ENCODE data around the gene RAB8B. TPM values are rescaled to one million over a fixed set of nuclear protein-coding genes. Genes with fewer than 3 reads are reported as not detected.

Gene RAB8B
- total RNA-seq, 2 donors from 2014 or later, result 55.2 to 64.1 TPM

DNA sequence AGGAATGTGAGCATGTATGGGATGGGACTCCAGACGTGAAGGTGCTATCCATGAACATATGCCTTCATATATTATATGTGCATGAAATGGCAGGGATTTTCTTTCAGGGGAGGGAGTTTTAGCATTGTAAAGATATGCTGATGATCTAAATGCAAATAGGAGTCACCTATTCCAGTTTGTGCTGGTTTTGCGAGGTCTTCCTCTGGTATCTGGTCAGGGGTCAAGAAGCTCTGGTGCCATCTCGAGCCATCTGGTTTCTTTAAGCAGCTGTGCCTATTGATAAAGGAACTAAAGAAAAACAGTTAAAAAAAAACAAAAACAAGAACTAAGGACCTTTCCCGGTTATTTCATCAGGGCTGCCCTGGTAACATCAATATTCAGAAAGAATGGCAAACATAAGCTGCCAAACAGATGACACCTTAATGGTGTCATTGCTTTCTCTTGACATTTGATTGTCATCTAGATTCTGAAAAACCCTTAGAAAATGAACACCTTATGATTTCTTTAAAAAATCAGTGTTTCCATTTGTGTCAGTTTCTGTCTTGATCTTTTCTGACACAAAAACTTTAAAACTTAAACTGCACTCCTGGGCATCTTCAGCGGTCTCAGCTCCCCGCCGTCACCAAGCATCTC, 110.7 kb downstream of the RAB8B start:
- TF ChIP-seq, protein P1, sequence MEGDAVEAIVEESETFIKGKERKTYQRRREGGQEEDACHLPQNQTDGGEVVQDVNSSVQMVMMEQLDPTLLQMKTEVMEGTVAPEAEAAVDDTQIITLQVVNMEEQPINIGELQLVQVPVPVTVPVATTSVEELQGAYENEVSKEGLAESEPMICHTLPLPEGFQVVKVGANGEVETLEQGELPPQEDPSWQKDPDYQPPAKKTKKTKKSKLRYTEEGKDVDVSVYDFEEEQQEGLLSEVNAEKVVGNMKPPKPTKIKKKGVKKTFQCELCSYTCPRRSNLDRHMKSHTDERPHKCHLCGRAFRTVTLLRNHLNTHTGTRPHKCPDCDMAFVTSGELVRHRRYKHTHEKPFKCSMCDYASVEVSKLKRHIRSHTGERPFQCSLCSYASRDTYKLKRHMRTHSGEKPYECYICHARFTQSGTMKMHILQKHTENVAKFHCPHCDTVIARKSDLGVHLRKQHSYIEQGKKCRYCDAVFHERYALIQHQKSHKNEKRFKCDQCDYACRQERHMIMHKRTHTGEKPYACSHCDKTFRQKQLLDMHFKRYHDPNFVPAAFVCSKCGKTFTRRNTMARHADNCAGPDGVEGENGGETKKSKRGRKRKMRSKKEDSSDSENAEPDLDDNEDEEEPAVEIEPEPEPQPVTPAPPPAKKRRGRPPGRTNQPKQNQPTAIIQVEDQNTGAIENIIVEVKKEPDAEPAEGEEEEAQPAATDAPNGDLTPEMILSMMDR (IDR thresholded peaks at IDR 0.05), result no peak
- Histone ChIP-seq H3K27me3 (replicated peaks; ENCODE audit: insufficient read depth) (no peaks in the 10 kb centered on the region), H3K4me1 (ENCODE audit: control insufficient read depth in 1 of 2, low read depth in 2 of 2) (no peaks in the 10 kb centered on the region), H3K9me3 (no peaks in the 10 kb centered on the region), H3K4me3 (no peak overlapping the region), H3K36me3 (peaks cover 13% of the 10 kb centered on the region), H3K27ac (no peak overlapping the region)
- ATAC-seq (ENCODE audit: insufficient number of reproducible peaks, low FRiP score, low read depth) (no peak), DNase-seq (ENCODE audit: low spot score) (no peak)

GRCh38 chr15:63301088-63301487, 111.7 kb downstream of the RAB8B start:
- ATAC-seq (ENCODE audit: insufficient number of reproducible peaks, low FRiP score, low read depth), result no peak
- no peaks in the 10 kb centered on the region for H3K27me3 ChIP-seq (replicated peaks; ENCODE audit: insufficient read depth)
- no peak for DNase-seq (ENCODE audit: low spot score)
- TF ChIP-seq, protein P1 (IDR thresholded peaks at IDR 0.05), result no peak
- peaks cover 23% of the 10 kb centered on the region for H3K36me3 ChIP-seq
- no peak overlapping the region for H3K4me3 ChIP-seq
- H3K4me1 ChIP-seq (ENCODE audit: control insufficient read depth in 1 of 2, low read depth in 2 of 2), result no peaks in the 10 kb centered on the region
- H3K27ac ChIP-seq, result no peak overlapping the region
- no peaks in the 10 kb centered on the region for H3K9me3 ChIP-seq

DNA sequence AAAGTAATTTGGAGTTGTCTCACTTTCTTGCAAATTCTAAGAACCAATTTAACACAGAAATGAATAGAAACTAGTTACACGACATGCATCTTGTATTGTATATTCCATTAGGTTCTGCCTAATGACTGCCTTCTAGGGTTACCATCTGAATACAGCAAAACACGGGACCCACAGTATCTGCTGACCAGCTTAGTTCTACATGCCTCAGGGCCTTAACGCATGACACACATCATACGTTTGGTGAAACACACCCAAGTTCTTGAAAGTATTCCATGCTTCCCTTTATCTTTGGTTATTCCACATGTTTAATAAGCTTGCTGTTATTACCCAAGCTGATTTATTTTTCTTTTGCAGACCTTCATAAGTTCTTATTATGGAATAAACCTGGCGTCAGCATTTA, 115.9 kb downstream of the RAB8B start:
- DNase-seq (ENCODE audit: low spot score), result no peak

GRCh38 chr15:63306492-63307073, 117.2 kb downstream of the RAB8B start:
- Histone ChIP-seq H3K27ac (no peak overlapping the region), H3K4me3 (no peak overlapping the region), H3K9me3 (no peaks in the 10 kb centered on the region), H3K27me3 (replicated peaks; ENCODE audit: insufficient read depth) (no peaks in the 10 kb centered on the region), H3K36me3 (peaks cover 23% of the 10 kb centered on the region), H3K4me1 (ENCODE audit: control insufficient read depth in 1 of 2, low read depth in 2 of 2) (no peaks in the 10 kb centered on the region)
- DNase-seq (ENCODE audit: low spot score) (no peak), ATAC-seq (ENCODE audit: insufficient number of reproducible peaks, low FRiP score, low read depth) (no peak)
- TF ChIP-seq, protein P1 (IDR thresholded peaks at IDR 0.05), result no peak

More for the DNA sequence above, 115.9 kb downstream of the RAB8B start:
- H3K4me3 ChIP-seq, result no peak overlapping the region
- no peak for ATAC-seq (ENCODE audit: insufficient number of reproducible peaks, low FRiP score, low read depth)
- TF ChIP-seq, protein P1 (IDR thresholded peaks at IDR 0.05), result no peak
- no peaks in the 10 kb centered on the region for H3K9me3 ChIP-seq
- H3K27me3 ChIP-seq (replicated peaks; ENCODE audit: insufficient read depth), result no peaks in the 10 kb centered on the region
- H3K4me1 ChIP-seq (ENCODE audit: control insufficient read depth in 1 of 2, low read depth in 2 of 2), result no peaks in the 10 kb centered on the region
- no peak overlapping the region for H3K27ac ChIP-seq
- H3K36me3 ChIP-seq, result peaks cover 23% of the 10 kb centered on the region

DNA sequence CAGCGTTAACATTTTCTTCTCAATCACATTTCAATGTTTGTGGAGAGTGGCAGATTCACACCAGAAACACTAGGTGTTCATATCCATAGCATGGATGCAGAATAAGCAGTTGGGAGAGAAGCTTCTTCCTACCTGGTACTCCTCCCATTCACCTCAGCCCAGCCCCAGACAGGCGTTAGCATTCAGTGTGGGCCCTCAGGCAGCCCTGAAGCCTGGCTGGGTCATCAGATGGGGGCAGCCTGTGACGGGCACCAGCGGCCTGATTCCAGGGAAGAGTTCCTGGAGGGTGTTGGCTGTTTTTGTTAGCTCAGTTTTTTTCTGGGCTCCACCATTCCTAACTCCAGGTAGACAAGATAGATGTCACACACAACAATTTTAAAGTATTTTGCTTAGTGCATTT, 119.1 kb downstream of the RAB8B start:
- Histone ChIP-seq H3K4me1 (ENCODE audit: control insufficient read depth in 1 of 2, low read depth in 2 of 2) (no peaks in the 10 kb centered on the region), H3K9me3 (no peaks in the 10 kb centered on the region), H3K27ac (no peak overlapping the region), H3K27me3 (replicated peaks; ENCODE audit: insufficient read depth) (no peaks in the 10 kb centered on the region), H3K36me3 (peaks cover 11% of the 10 kb centered on the region), H3K4me3 (no peak overlapping the region)
- DNase-seq (ENCODE audit: low spot score) (no peak), ATAC-seq (ENCODE audit: insufficient number of reproducible peaks, low FRiP score, low read depth) (no peak)
- TF ChIP-seq, protein P1 (IDR thresholded peaks at IDR 0.05), result no peak

Data from thoracic aorta (tissue), 2 donors.